ENCODE results near the gene ARHGAP10. TPM values are rescaled to one million over a fixed set of nuclear protein-coding genes. Genes with fewer than 3 reads are reported as not detected.

The ARHGAP10 gene
- total RNA-seq, 1 experiment from 2014 or later = 6.1 TPM

- Mint-ChIP-seq H3K4me1 (ENCODE audit: low read depth, unreplicated experiment) (no peaks in the 10 kb centered on the region), H3K27ac (ENCODE audit: unreplicated experiment) (no peak overlapping the region), H3K27me3 (ENCODE audit: unreplicated experiment) (no peaks in the 10 kb centered on the region), H3K9me3 (ENCODE audit: low read depth, unreplicated experiment) (no peaks in the 10 kb centered on the region), H3K36me3 (ENCODE audit: insufficient read depth, unreplicated experiment) (no peaks in the 10 kb centered on the region), H3K4me3 (ENCODE audit: low read depth, unreplicated experiment) (no peak overlapping the region)
- TF ChIP-seq CTCF (IDR thresholded peaks at IDR 0.05; ENCODE audit: unreplicated experiment) = no peak
- no TSS peak for BruUV-seq (replicated peaks)
- CTCF ChIA-PET = no interaction called here
- no peak for DNase-seq
- intact Hi-C loops (cut with micrococcal nuclease; ENCODE audit: unreplicated experiment) = no loop called here
These were observed 274.1 kb downstream of the ARHGAP10 start for GRCh38 chr4:148006001-148006400.

- no TSS peak for BruUV-seq (replicated peaks)
- DNase-seq = no peak
- intact Hi-C loops (cut with micrococcal nuclease; ENCODE audit: unreplicated experiment) = no loop called here
- Mint-ChIP-seq H3K36me3 (ENCODE audit: insufficient read depth, unreplicated experiment) (no peaks in the 10 kb centered on the region), H3K9me3 (ENCODE audit: low read depth, unreplicated experiment) (no peaks in the 10 kb centered on the region), H3K4me3 (ENCODE audit: low read depth, unreplicated experiment) (no peak overlapping the region), H3K4me1 (ENCODE audit: low read depth, unreplicated experiment) (no peaks in the 10 kb centered on the region), H3K27me3 (ENCODE audit: unreplicated experiment) (no peaks in the 10 kb centered on the region), H3K27ac (ENCODE audit: unreplicated experiment) (no peak overlapping the region)
- CTCF ChIA-PET = no interaction called here
- no peak for TF ChIP-seq CTCF (IDR thresholded peaks at IDR 0.05; ENCODE audit: unreplicated experiment)
These were observed 275.4 kb downstream of the ARHGAP10 start for GRCh38 chr4:148007314-148007760.

GRCh38 chr4:148007792-148008191, 275.9 kb downstream of the ARHGAP10 start:
- no peak for DNase-seq
- Mint-ChIP-seq H3K27me3 (ENCODE audit: unreplicated experiment) (no peaks in the 10 kb centered on the region), H3K36me3 (ENCODE audit: insufficient read depth, unreplicated experiment) (no peaks in the 10 kb centered on the region), H3K4me3 (ENCODE audit: low read depth, unreplicated experiment) (no peak overlapping the region), H3K27ac (ENCODE audit: unreplicated experiment) (no peak overlapping the region), H3K9me3 (ENCODE audit: low read depth, unreplicated experiment) (no peaks in the 10 kb centered on the region), H3K4me1 (ENCODE audit: low read depth, unreplicated experiment) (no peaks in the 10 kb centered on the region)
- BruUV-seq (replicated peaks) = no TSS peak
- CTCF ChIA-PET = no interaction called here
- no peak for TF ChIP-seq CTCF (IDR thresholded peaks at IDR 0.05; ENCODE audit: unreplicated experiment)
- intact Hi-C loops (cut with micrococcal nuclease; ENCODE audit: unreplicated experiment) = no loop called here

GRCh38 chr4:148015058-148015457, 283.2 kb downstream of the ARHGAP10 start:
- DNase-seq = no peak
- H3K27me3 Mint-ChIP-seq (ENCODE audit: unreplicated experiment) = no peaks in the 10 kb centered on the region

More at GRCh38 chr4:148015058-148015457, 283.2 kb downstream of the ARHGAP10 start:
- BruUV-seq (replicated peaks) = no TSS peak
- H3K4me1 Mint-ChIP-seq (ENCODE audit: low read depth, unreplicated experiment) = no peaks in the 10 kb centered on the region
- intact Hi-C loops (cut with micrococcal nuclease; ENCODE audit: unreplicated experiment) = no loop called here
- no peak overlapping the region for H3K4me3 Mint-ChIP-seq (ENCODE audit: low read depth, unreplicated experiment)
- no peaks in the 10 kb centered on the region for H3K36me3 Mint-ChIP-seq (ENCODE audit: insufficient read depth, unreplicated experiment)
- CTCF ChIA-PET = no interaction called here
- H3K27ac Mint-ChIP-seq (ENCODE audit: unreplicated experiment) = no peak overlapping the region
- TF ChIP-seq CTCF (IDR thresholded peaks at IDR 0.05; ENCODE audit: unreplicated experiment) = no peak
- H3K9me3 Mint-ChIP-seq (ENCODE audit: low read depth, unreplicated experiment) = no peaks in the 10 kb centered on the region

All from Calu3 (cell line).